HEK293 (cell line): Measurements from ENCODE around the gene PALM2AKAP2.
A peak's percentile ranks its signal among the peaks of the same experiment; 100 is the strongest.

Source experiments
- CTCF ChIA-PET: fragments of 350-600 bp; formaldehyde crosslinking; extraction: SDS; loops from one replicate; lab custom pipeline; 2021; ENCODE audit warnings: antibody characterized with exemption; lab: Yijun Ruan, JAX
- POLR2A ChIA-PET: fragments of 300-600 bp; formaldehyde crosslinking; extraction: SDS; loops from one replicate; lab custom pipeline; 2020; ENCODE audit warnings: antibody characterized with exemption, inconsistent platforms; lab: Yijun Ruan, JAX
- H3K27ac ChIP-seq: fragments of 200-500 bp; sonication (Bioruptor generic); 2 replicates; pipeline ENCODE4 v1.5.1; 2014; ENCODE audit warnings: low read depth, low read length, control low read depth, inconsistent platforms; ENCODE audit errors: extremely low read depth
- H3K36me3 ChIP-seq, 2 experiments: fragments of 200-500 bp in 1 of 2; sonication (Bioruptor generic) in 1 of 2; 1 replicate in 1 of 2; 2 replicates in 1 of 2; pipeline ENCODE4 v1.5.1; 2014 to 2017; ENCODE audit warnings: inconsistent platforms in 2 of 2, low read length in 2 of 2; ENCODE audit not compliant: control insufficient read depth in 2 of 2, insufficient read depth in 1 of 2
- H3K4me1 ChIP-seq: fragments of 200-500 bp; sonication (Bioruptor generic); 2 replicates; pipeline ENCODE4 v1.5.1; 2014; ENCODE audit warnings: mild to moderate bottlenecking, low read length, inconsistent platforms; ENCODE audit not compliant: control insufficient read depth, insufficient read depth
- H3K4me3 ChIP-seq: 2 replicates; pipeline ENCODE4 v1.5.1; 2011; ENCODE audit warnings: low read depth, mild to moderate bottlenecking, control low read depth, low read length, moderate library complexity
- H3K9me3 ChIP-seq: fragments of 200-500 bp; sonication (Bioruptor generic); 2 replicates; pipeline ENCODE4 v1.5.1; 2014; ENCODE audit warnings: low read depth, low read length, inconsistent platforms; ENCODE audit not compliant: control insufficient read depth, insufficient read depth
- ATF2 ChIP-seq: fragments of 450-650 bp; formaldehyde crosslinking; IDR thresholded peaks from 2 replicates; pipeline ENCODE4 v1.5.1; 2016; ENCODE audit warnings: missing biosample characterization, missing genetic modification characterization, low read depth
- PRDM1 ChIP-seq: fragments of 450-650 bp; formaldehyde crosslinking; IDR thresholded peaks from 2 replicates; pipeline ENCODE4; 2016; ENCODE audit warnings: missing biosample characterization, missing genetic modification characterization
- ZEB2 ChIP-seq: fragments of 450-650 bp; formaldehyde crosslinking; IDR thresholded peaks from 2 replicates; pipeline ENCODE4 v1.5.1; 2016; ENCODE audit warnings: missing biosample characterization, missing genetic modification characterization
- ZFP41 ChIP-seq: fragments of 450-650 bp; formaldehyde crosslinking; IDR thresholded peaks from 2 replicates; pipeline ENCODE4 v1.5.1; 2016; ENCODE audit warnings: missing biosample characterization, missing genetic modification characterization, borderline replicate concordance
- ZFP69B ChIP-seq: fragments of 450-650 bp; formaldehyde crosslinking; IDR thresholded peaks from 2 replicates; pipeline ENCODE4 v1.5.1; 2016; ENCODE audit warnings: missing biosample characterization, missing genetic modification characterization
- ZNF354C ChIP-seq: fragments of 450-650 bp; formaldehyde crosslinking; IDR thresholded peaks from 2 replicates; pipeline ENCODE4 v1.5.1; 2016; ENCODE audit warnings: missing biosample characterization, missing genetic modification characterization, low read depth, borderline replicate concordance
- ZNF366 ChIP-seq: fragments of 450-650 bp; formaldehyde crosslinking; conservative IDR thresholded peaks from 2 replicates; pipeline ENCODE4 v1.5.1; 2016; ENCODE audit warnings: missing biosample characterization, missing genetic modification characterization
- ZNF37A ChIP-seq: fragments of 450-650 bp; IDR thresholded peaks from 2 replicates; pipeline ENCODE4 v1.5.1; 2018; ENCODE audit warnings: missing biosample characterization, missing genetic modification characterization
- ZNF423 ChIP-seq: fragments of 450-650 bp; formaldehyde crosslinking; IDR thresholded peaks from 2 replicates; pipeline ENCODE4 v1.5.1; 2016; ENCODE audit warnings: missing biosample characterization, missing genetic modification characterization
- ZNF626 ChIP-seq: fragments of 450-650 bp; sonication (Bioruptor Pico); formaldehyde crosslinking; IDR thresholded peaks from 2 replicates; pipeline ENCODE4 v1.5.1; 2018; ENCODE audit warnings: missing biosample characterization, missing genetic modification characterization, inconsistent platforms
- ZNF629 ChIP-seq: fragments of 450-650 bp; formaldehyde crosslinking; IDR thresholded peaks from 2 replicates; pipeline ENCODE4 v1.5.1; 2017; ENCODE audit warnings: missing biosample characterization, missing genetic modification characterization
- ZNF654 ChIP-seq: fragments of 450-650 bp; formaldehyde crosslinking; IDR thresholded peaks from 2 replicates; pipeline ENCODE4 v1.5.1; 2016; ENCODE audit warnings: low read depth, missing biosample characterization, missing genetic modification characterization
- ZNF704 ChIP-seq: fragments of 450-650 bp; formaldehyde crosslinking; IDR thresholded peaks from 2 replicates; pipeline ENCODE4 v1.5.1; 2016; ENCODE audit warnings: missing biosample characterization, missing genetic modification characterization
- TF ChIP-seq, protein P1 (sequence below): fragments of 450-650 bp; formaldehyde crosslinking; IDR thresholded peaks from 2 replicates; pipeline ENCODE4 v1.5.1; 2017; ENCODE audit warnings: missing biosample characterization, missing genetic modification characterization
- TF ChIP-seq, protein P2 (sequence below): fragments of 450-650 bp; formaldehyde crosslinking; IDR thresholded peaks from 2 replicates; pipeline ENCODE4 v1.5.1; 2016; ENCODE audit warnings: missing biosample characterization, missing genetic modification characterization

The PALM2AKAP2 gene

DNA sequence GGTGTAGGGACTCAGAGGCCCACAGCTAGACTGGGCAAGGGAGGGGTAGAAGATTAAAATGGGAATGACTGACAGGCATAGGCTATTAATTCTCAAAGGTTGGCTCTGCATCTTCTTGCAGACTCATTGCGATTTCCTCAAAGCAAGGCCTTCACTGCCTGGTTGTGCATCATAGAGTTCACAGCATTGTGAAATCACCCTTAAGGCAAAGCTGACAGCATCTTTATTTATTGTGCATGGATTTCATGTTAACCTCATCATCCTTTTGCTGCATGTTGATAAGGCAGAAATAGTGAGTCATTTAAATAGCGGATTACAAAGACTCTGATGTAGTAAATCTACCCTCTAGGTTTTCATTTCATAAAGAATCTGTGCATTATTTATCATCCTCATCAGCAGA is 13.6 kb upstream of the PALM2AKAP2 start (continued):
- 0 out of 2 replicates have a peak, but pooled peaks have one; percentile 14 for TF ChIP-seq ATF2
- peak; percentile 73 for TF ChIP-seq ZEB2 (tag by site-specific recombination)
- TF ChIP-seq ZNF354C (tag by site-specific recombination), result no peak
- TF ChIP-seq ZNF704, result no peak
- peak; percentile 53; the same call in 1 of the 2 replicates for TF ChIP-seq ZNF629 (tag by site-specific recombination)
- TF ChIP-seq, all 188 proteins: peak for 5

GRCh38 chr9:109767404-109767803 is 12.6 kb upstream of the PALM2AKAP2 start:
- POLR2A ChIA-PET, result no interaction called here
- TF ChIP-seq ZNF37A (tag by site-specific recombination), result no peak
- no peak for TF ChIP-seq ZFP41 (tag by site-specific recombination)
- TF ChIP-seq ZFP69B, result 0 out of 2 replicates have a peak, but pooled peaks have one; percentile 60
- TF ChIP-seq, protein P1, sequence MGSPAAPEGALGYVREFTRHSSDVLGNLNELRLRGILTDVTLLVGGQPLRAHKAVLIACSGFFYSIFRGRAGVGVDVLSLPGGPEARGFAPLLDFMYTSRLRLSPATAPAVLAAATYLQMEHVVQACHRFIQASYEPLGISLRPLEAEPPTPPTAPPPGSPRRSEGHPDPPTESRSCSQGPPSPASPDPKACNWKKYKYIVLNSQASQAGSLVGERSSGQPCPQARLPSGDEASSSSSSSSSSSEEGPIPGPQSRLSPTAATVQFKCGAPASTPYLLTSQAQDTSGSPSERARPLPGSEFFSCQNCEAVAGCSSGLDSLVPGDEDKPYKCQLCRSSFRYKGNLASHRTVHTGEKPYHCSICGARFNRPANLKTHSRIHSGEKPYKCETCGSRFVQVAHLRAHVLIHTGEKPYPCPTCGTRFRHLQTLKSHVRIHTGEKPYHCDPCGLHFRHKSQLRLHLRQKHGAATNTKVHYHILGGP (tag by site-specific recombination), result no peak
- TF ChIP-seq ZNF626 (tag by site-specific recombination), result no peak
- TF ChIP-seq ZNF654 (tag by site-specific recombination), result no peak
- TF ChIP-seq, protein P2, sequence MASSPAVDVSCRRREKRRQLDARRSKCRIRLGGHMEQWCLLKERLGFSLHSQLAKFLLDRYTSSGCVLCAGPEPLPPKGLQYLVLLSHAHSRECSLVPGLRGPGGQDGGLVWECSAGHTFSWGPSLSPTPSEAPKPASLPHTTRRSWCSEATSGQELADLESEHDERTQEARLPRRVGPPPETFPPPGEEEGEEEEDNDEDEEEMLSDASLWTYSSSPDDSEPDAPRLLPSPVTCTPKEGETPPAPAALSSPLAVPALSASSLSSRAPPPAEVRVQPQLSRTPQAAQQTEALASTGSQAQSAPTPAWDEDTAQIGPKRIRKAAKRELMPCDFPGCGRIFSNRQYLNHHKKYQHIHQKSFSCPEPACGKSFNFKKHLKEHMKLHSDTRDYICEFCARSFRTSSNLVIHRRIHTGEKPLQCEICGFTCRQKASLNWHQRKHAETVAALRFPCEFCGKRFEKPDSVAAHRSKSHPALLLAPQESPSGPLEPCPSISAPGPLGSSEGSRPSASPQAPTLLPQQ (tag by site-specific recombination), result peak; percentile 85
- TF ChIP-seq, all 188 proteins: peak for 2
- H3K4me3 ChIP-seq, result no peak overlapping the region

DNA sequence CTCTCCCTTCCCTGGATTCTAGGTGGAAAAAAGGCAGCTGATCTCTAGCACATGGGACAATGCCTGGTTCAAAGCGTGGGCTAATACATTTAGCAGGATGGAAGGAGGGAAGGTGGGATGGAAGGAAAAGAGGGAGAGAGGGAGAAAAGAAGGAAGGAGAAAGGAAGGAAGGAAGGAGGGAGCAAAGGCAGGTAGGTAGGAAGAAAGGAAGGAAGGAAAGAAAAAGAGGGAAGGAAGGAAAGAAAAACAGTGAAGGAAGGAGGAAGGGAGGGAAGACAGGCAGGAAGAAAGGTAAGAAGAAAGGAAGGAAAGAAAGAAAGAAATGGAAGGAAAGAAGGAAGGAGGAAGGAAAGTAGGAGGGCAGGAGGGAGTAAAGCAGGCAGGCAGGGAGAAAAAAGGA is 12.2 kb upstream of the PALM2AKAP2 start:
- Histone ChIP-seq H3K4me3 (no peak overlapping the region), H3K4me1 (peaks cover 8% of the 10 kb centered on the region), H3K36me3 (no peaks in the 10 kb centered on the region), H3K27ac (no peak overlapping the region), H3K9me3 (no peaks in the 10 kb centered on the region)
- ChIA-PET CTCF (interaction anchor here (0.9 to 1.2 kb wide), 2 partner anchors 11 to 20 kb away, joined by 3 read pairs; no protein-coding TSS in a partner anchor), POLR2A (interaction anchor here (0.6 kb wide), 1 partner anchor 660 kb away, joined by 4 read pairs; no protein-coding TSS in a partner anchor)
- TF ChIP-seq ZNF423 (tag by site-specific recombination) (no peak), ZNF366 (tag by site-specific recombination) (peak; percentile 93), PRDM1 (tag by site-specific recombination) (0 out of 2 replicates have a peak, but pooled peaks have one; percentile 60)

More at GRCh38 chr9:109767404-109767803, 12.6 kb upstream of the PALM2AKAP2 start:
- CTCF ChIA-PET, result interaction anchor here (1.2 to 1.3 kb wide), 2 partner anchors 12 to 16 kb away, joined by 3 to 4 read pairs; no protein-coding TSS in a partner anchor
- Histone ChIP-seq H3K4me1 (peaks cover 8% of the 10 kb centered on the region), H3K9me3 (no peaks in the 10 kb centered on the region), H3K36me3 (no peaks in the 10 kb centered on the region), H3K27ac (no peak overlapping the region)
